IPS-15b (cell line): ENCODE results near the gene FAM32A.

Source experiments
- H3K27me3 ChIP-seq: one replicate; pipeline ENCODE4 v1.6.1; 2013; ENCODE audit warnings: low read length; ENCODE audit not compliant: control insufficient read depth, insufficient read depth
- H3K36me3 ChIP-seq: one replicate; pipeline ENCODE4 v1.6.1; 2013; ENCODE audit warnings: low read length; ENCODE audit not compliant: control insufficient read depth, insufficient read depth
- H3K4me1 ChIP-seq: one replicate; pipeline ENCODE4 v1.6.1; 2013; ENCODE audit warnings: mild to moderate bottlenecking, low read length; ENCODE audit not compliant: control insufficient read depth, insufficient read depth
- H3K4me3 ChIP-seq: one replicate; pipeline ENCODE4 v1.5.1; 2013; ENCODE audit warnings: low read depth, low read length
- H3K9ac ChIP-seq: one replicate; pipeline ENCODE4 v1.6.1; 2013; ENCODE audit warnings: low read depth, mild to moderate bottlenecking, low read length
- H3K9me3 ChIP-seq: one replicate; pipeline ENCODE4 v1.6.1; 2013; ENCODE audit warnings: mild to moderate bottlenecking, low read length; ENCODE audit not compliant: control insufficient read depth, insufficient read depth

Gene FAM32A

DNA sequence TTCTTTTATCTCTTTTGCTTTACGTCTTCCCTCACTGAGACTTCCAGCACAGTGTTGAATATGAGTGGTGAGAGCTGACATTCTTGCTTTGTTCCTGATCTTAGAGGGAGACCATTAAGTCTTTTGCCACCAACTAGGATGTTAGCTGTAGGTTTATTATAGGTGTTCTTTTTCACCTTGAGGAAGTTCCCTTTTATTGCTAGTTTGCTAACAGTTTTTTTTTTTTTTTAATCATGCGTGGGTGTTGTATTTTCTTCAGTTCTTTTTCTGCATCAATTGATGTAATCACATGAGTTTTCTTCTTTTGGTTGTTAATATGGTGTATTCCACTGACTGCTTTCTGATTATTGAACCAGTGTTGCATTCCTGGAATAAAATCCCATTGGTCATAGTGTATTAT, 33.6 kb downstream of the FAM32A start:
- H3K36me3 ChIP-seq: peaks cover 6% of the 10 kb centered on the region
- no peaks in the 10 kb centered on the region for H3K4me1 ChIP-seq
- no peaks in the 10 kb centered on the region for H3K27me3 ChIP-seq

GRCh38 chr19:16222806-16223205, 37.6 kb downstream of the FAM32A start:
- H3K27me3 ChIP-seq: no peaks in the 10 kb centered on the region
- H3K36me3 ChIP-seq: peaks cover 11% of the 10 kb centered on the region
- H3K4me3 ChIP-seq: no peak overlapping the region
- peaks cover 14% of the 10 kb centered on the region for H3K9me3 ChIP-seq
- H3K4me1 ChIP-seq: no peaks in the 10 kb centered on the region
- no peak overlapping the region for H3K9ac ChIP-seq

More for the DNA sequence above, 33.6 kb downstream of the FAM32A start:
- H3K9me3 ChIP-seq: peaks cover 14% of the 10 kb centered on the region
- H3K4me3 ChIP-seq: no peak overlapping the region
- no peak overlapping the region for H3K9ac ChIP-seq

- Histone ChIP-seq H3K9ac (no peak overlapping the region), H3K36me3 (peaks cover 19% of the 10 kb centered on the region), H3K9me3 (peaks cover 14% of the 10 kb centered on the region), H3K4me3 (no peak overlapping the region), H3K4me1 (no peaks in the 10 kb centered on the region), H3K27me3 (no peaks in the 10 kb centered on the region)
These were observed 38.5 kb downstream of the FAM32A start for GRCh38 chr19:16223746-16224145.

DNA sequence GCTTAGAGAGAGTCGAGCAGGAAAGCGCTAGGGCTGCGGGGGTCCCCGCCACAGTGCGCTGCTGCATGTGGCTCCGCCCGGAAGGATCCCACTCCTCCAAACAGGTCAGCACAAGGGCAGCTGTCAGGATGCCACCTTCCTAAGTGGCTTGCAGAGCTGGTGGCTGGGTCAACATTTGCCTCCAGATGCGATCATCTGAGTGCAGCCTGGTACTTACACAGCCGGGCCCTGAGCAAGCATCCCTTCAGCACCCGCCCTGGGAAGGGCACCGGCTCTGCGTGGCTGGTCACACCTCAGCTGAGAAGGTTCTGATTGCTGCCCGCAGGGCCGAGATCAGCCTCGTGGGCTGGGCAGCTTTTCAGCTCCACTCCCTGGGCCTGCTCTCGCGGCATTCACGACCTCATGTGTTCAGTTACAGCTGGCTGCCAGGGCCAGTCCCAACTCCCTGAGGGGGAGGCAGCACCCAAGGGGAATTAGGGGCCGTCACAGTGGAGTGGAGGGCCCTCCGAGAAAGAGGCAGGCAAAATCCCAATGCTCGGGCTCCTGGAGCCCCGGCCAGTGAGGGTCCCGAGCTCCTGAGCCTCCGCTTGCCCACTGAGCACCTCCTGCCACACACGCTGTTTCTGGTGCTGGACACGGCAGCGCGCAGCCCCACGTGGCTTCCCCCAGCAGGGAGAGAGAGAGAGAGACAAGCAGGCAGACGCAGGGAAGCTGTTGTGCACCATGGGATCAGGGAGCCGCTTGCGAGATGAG, 39.3 kb downstream of the FAM32A start:
- H3K9me3 ChIP-seq: peaks cover 14% of the 10 kb centered on the region
- no peak overlapping the region for H3K4me3 ChIP-seq
- H3K27me3 ChIP-seq: no peaks in the 10 kb centered on the region
- H3K4me1 ChIP-seq: no peaks in the 10 kb centered on the region
- H3K36me3 ChIP-seq: peaks cover 24% of the 10 kb centered on the region
- no peak overlapping the region for H3K9ac ChIP-seq

DNA sequence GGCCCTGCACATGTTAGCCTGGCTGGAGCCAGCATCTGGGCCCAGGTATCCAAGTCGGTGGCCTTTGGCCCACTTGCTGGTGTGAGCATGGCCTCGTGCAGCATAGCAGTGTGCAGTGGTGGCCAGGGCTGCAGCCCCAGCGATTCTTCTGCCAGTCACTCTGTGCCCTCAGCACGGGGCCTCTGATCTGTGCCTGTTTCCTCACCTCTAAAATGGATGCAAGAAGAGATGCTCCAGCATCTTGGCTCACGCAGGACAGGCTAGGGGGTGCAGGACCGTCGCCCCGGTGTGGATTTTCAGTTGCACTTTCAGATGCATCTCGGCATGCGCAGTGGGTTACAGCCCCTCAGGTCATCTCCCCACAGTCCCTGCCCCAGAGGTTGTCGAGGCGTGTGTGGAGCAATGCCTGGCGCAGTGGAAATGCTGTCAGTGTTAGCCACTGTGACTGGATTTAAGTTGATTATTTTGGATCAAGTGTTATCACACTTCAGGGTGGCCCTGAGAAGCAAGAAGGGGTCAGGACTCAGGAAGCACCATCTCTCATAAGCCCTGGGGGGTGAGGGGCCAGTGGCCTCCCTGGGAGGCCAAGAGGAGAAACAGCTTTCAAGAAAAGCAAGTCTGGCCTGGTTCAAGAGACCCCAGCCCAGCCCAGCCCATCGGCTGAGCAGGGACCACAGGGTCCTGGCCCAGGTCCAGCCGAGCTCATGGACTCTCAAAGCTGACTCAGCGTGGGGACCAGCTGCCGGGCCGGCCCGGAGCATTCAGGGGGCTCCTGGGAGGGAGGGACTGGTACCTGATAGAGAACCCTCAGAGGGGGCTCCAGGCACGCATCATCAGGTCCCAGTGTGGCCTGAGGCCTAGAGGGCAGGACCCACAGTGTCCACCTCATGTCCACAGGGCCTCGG, 40.3 kb downstream of the FAM32A start:
- peaks cover 24% of the 10 kb centered on the region for H3K36me3 ChIP-seq
- no peak overlapping the region for H3K4me3 ChIP-seq
- peaks cover 10% of the 10 kb centered on the region for H3K9me3 ChIP-seq
- no peaks in the 10 kb centered on the region for H3K4me1 ChIP-seq
- H3K27me3 ChIP-seq: no peaks in the 10 kb centered on the region
- H3K9ac ChIP-seq: no peak overlapping the region

DNA sequence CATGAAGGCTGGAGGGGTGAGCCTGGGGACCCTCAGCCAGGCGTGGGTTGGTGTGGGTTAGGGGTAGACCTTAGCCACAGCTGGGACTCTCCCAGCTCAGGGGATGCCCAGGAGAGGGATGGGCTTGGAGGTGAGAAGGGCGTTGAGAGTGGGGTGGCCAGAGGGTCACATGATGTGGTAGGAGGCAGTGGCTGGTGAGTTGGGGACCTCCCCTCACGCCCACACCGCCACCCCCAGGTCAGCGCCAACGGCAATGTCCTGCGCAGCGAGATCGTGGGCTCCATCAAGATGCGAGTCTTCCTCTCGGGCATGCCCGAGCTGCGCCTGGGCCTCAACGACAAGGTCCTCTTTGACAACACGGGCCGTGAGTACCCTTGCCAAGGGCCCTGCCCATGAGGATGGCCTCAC, 41.0 kb downstream of the FAM32A start:
- Histone ChIP-seq H3K4me3 (no peak overlapping the region), H3K36me3 (peaks cover 23% of the 10 kb centered on the region), H3K9ac (no peak overlapping the region), H3K9me3 (peaks cover 5% of the 10 kb centered on the region), H3K4me1 (no peaks in the 10 kb centered on the region), H3K27me3 (no peaks in the 10 kb centered on the region)

DNA sequence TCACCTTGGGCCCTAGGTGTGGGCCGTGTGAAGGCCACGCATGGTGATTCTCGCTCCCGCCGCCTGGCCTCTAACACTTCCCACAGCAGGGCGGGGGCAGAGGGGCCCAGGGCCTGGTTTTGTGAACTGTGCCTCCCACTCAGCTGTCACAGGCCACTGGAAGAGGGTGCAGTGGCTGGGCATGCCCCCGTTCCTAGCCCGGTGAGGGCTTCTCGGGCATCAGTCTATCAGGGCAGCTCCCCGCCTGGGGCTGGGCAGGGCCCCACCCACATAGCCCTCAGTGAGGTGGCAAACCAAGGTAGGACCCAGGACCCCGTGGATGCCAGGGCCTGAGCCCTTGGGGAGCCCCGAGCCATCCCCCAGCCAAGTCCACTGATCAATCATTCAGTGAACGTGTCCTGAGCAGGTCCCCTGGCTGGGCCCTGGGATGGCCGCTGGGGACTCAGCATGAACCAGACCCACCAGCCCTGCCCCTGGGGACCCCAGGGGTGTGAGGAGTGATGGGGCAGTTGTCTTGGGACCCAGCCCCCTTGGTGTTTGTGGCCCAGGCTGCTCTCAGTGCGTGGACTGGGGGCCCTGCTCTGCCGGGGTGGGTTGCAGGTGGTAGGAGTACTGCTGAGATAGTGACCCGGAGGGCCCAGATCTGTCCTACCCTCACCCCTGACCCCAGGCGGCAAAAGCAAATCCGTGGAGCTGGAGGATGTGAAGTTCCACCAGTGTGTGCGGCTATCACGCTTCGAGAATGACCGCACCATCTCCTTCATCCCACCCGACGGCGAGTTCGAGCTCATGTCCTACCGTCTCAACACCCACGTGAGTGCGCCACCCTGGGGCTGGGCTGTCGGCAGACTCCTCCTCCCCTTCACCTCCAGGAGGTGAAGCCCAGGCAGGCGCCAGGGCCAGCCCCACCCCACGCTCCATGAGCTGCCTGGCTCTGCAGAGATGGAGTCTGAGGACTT, 41.9 kb downstream of the FAM32A start:
- no peaks in the 10 kb centered on the region for H3K27me3 ChIP-seq
- no peaks in the 10 kb centered on the region for H3K4me1 ChIP-seq
- H3K9me3 ChIP-seq: no peaks in the 10 kb centered on the region
- H3K36me3 ChIP-seq: peaks cover 21% of the 10 kb centered on the region
- no peak overlapping the region for H3K9ac ChIP-seq
- H3K4me3 ChIP-seq: no peak overlapping the region

DNA sequence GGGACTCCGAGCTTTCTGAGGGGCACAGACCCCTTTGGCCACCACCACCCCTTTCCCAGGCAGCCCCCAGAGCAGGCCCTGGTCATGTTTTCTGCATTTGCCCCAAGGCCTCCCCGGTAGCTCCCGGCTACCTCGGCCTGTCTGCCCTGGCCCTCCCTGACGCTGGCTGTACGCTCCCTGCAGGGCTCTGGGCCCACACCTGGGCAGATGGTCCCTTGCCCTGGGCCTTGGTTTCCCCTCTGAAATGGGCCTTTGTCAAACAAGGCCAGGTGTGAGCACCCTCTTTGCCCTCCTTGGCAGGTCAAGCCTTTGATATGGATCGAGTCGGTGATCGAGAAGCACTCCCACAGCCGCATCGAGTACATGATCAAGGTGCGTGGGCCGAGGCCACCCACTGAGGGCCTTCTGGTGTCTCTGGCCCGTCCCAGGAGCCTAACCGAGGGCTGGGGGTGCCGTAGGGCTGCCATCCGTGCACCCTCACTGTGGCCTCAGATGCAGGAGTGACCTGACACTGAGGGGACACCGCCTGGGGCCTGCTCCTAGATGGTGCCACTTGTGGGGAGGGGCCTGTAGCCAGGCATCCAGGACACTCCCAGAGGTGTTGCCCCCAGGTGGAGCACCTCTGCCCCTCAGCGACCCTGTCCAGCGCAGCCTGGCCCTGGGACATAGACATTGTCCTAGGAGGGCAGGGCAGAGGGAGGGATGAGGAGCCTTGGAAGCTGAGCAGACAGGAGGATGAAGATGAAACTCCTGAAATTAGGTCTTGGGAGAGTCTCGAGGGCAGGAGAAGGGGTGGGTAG, 42.8 kb downstream of the FAM32A start:
- peaks cover 20% of the 10 kb centered on the region for H3K36me3 ChIP-seq
- H3K27me3 ChIP-seq: no peaks in the 10 kb centered on the region
- H3K4me1 ChIP-seq: no peaks in the 10 kb centered on the region
- no peak overlapping the region for H3K4me3 ChIP-seq
- no peak overlapping the region for H3K9ac ChIP-seq
- H3K9me3 ChIP-seq: no peaks in the 10 kb centered on the region

DNA sequence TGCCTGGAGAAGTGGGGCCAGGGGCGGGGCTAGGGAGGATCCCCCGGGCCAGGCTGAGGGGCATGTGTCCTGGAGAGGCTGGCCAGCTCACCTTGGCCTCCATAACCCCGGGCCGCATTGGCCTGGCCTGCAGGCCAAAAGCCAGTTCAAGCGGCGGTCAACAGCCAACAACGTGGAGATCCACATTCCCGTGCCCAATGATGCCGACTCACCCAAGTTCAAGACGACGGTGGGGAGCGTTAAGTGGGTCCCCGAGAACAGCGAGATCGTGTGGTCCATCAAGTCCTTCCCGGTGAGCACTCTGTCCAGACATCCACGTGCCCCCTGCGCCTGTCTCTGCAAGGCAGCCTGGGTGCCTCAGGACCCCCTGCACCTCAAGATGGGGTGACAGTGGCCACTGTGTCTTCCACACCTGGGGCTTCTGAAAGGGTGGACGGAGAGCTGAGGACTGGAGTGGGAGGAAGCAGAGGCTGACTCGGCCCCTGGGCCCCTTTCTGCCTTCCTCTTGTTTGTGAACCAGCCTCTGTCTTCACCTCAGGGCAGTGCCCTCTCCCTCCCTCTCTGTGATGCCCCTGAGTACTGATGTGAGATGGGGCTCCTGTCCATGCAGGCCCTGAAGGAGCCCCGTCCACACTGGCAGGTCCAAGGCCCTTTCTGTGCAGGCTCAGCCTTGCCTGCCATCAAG, 43.6 kb downstream of the FAM32A start:
- H3K36me3 ChIP-seq: peaks cover 18% of the 10 kb centered on the region
- H3K9me3 ChIP-seq: no peaks in the 10 kb centered on the region
- no peaks in the 10 kb centered on the region for H3K27me3 ChIP-seq
- H3K4me3 ChIP-seq: no peak overlapping the region
- H3K4me1 ChIP-seq: no peaks in the 10 kb centered on the region
- no peak overlapping the region for H3K9ac ChIP-seq

- peaks cover 20% of the 10 kb centered on the region for H3K36me3 ChIP-seq
- H3K4me1 ChIP-seq: no peaks in the 10 kb centered on the region
- H3K9me3 ChIP-seq: no peaks in the 10 kb centered on the region
These were observed 44.1 kb downstream of the FAM32A start for GRCh38 chr19:16229322-16229641.

More at GRCh38 chr19:16229322-16229641, 44.1 kb downstream of the FAM32A start:
- Histone ChIP-seq H3K9ac (no peak overlapping the region), H3K4me3 (no peak overlapping the region), H3K27me3 (no peaks in the 10 kb centered on the region)
